Upper lobe of left lung (tissue), 4 donors: ENCODE measurements around the gene CENPP.

ENCODE experiments used
- EP300 ChIP-seq, 4 donors: sonication (generic); formaldehyde crosslinking; IDR thresholded peaks; one replicate each; pipeline ENCODE4 v1.5.1; 2017; ENCODE audit warnings: antibody characterized with exemption in 4 of 4, control low read depth in 2 of 4
- POLR2A ChIP-seq, 4 donors: fragments of 450-650 bp; IDR thresholded peaks; one replicate each; pipeline ENCODE4 v1.5.1; 2016 to 2017; ENCODE audit warnings: antibody characterized with exemption in 4 of 4, mild to moderate bottlenecking in 2 of 4
- TF ChIP-seq, protein P1 (sequence below), 6 experiments: fragments of 450-650 bp in 4 of 6; fragments of 200-600 bp in 2 of 6; sonication (generic) in 2 of 6; IDR thresholded peaks; one replicate each; pipeline ENCODE4 v1.5.1; 2016 to 2019; ENCODE audit warnings: antibody characterized with exemption in 6 of 6

DNA sequence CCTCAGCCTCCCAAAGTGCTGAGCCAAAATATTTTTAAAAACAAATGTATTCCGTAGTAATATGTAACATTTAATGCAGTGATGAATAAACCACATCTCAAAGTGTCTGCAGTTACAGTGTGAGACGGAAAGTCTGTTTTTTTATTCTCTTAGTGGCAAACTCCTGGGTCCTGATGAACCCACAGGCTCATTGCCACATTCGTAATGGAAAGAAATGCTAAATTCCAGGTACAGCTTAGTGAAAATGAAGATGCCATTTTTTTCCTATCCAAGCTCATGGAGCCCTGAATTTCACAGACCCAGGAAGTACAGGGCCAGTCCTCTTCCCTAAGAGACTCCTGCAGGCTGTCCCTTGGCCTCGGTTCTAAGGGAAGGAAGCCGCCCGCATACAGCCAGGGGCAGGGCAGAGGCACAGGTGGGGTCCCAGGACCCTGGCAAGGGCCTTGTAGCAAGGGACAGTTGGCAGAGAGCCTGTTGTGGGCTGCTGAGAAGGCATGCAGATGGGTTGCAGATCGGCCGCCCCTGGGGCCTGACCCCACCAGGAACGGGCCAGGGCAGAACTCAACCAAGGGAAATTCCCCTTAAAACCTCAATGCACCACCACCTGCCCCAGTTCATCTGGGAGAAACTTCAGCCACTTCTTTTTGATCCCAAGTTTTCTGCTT, 308.0 kb downstream of the CENPP start:
- TF ChIP-seq POLR2A (IDR thresholded peaks at IDR 0.05), result no peak
- TF ChIP-seq, protein P1, sequence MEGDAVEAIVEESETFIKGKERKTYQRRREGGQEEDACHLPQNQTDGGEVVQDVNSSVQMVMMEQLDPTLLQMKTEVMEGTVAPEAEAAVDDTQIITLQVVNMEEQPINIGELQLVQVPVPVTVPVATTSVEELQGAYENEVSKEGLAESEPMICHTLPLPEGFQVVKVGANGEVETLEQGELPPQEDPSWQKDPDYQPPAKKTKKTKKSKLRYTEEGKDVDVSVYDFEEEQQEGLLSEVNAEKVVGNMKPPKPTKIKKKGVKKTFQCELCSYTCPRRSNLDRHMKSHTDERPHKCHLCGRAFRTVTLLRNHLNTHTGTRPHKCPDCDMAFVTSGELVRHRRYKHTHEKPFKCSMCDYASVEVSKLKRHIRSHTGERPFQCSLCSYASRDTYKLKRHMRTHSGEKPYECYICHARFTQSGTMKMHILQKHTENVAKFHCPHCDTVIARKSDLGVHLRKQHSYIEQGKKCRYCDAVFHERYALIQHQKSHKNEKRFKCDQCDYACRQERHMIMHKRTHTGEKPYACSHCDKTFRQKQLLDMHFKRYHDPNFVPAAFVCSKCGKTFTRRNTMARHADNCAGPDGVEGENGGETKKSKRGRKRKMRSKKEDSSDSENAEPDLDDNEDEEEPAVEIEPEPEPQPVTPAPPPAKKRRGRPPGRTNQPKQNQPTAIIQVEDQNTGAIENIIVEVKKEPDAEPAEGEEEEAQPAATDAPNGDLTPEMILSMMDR (IDR thresholded peaks at IDR 0.05), result no peak
- TF ChIP-seq EP300 (IDR thresholded peaks at IDR 0.05), result no peak
